GM19372 (cell line): ENCODE data around the gene FRMD4A.

Experiments
- ATAC-seq: cut with Tn5 transposase; IDR thresholded peaks from one replicate; pipeline ENCODE4 v1.9.1; 2021; ENCODE audit warnings: mild to moderate bottlenecking, low read depth, moderate library complexity; ENCODE audit not compliant: unreplicated experiment

The FRMD4A gene

DNA sequence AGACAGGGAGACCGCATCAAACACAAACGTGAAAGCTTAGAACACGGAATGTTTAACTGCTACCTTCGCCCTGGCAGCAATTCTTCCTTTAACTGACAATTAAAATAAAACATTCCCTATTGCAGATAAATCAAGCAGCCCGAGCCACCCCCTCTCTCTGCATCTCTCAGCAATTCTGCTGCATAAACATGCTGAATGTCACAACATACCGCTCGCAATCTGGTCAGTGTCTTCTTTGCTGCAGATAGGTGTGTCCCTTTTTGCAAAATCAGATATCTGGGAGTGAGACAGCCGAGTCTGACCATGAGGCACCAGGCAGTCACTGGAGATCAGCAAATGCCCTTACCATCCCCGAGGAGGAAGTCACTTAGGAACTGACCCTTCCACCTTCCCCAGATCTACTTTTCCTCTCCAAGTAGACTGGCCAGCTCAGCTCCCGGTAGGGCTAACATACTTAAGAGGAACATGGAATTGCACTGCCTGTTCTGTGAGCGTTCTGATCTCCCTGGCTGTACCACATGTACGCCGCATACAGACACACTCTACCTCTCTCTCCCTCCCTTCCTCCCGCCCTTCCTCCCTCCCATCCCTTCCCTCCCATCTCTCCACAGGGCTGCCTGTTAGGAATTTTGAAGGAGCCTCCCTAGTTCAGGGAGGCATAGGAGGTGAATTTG is at the start of gene FRMD4A:
FRMD4A (minus strand) TSS at position 537 of the 674 bp plus-strand sequence.
- no peak for ATAC-seq

DNA sequence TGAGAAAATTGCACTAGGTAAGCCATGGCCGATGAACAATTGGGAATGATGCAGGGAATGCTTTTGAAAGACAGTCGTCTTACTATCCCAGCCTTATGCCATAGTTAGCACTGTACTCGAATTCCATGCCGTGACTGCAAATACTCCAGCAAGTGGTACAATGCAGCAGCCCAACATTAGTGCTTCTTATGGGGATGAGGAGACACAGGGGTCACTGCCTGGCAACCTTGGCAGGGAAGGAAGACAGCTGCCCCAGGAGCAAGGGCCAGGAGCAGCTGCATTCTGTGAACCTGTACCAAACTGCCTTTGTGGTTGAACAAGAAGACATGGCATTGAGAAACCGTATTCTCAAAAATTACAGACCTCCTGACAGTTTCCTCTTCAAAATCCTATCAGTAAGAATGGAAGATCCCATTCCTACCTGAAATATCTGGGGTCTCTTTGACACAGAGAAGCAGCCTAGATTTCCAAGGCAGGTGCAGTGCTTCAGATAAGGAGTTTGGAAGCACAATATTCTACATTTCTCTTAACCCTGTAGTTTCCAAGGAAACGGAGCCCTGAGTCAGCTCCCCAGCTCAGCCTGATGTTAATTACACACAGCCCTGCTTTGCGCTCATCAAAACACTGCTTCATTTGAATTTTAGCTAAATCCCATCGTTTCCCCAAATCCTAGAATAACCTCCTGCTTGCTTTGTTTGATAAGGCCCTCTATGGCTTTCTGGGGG is 49.0 kb upstream of the FRMD4A start:
- ATAC-seq = no peak

DNA sequence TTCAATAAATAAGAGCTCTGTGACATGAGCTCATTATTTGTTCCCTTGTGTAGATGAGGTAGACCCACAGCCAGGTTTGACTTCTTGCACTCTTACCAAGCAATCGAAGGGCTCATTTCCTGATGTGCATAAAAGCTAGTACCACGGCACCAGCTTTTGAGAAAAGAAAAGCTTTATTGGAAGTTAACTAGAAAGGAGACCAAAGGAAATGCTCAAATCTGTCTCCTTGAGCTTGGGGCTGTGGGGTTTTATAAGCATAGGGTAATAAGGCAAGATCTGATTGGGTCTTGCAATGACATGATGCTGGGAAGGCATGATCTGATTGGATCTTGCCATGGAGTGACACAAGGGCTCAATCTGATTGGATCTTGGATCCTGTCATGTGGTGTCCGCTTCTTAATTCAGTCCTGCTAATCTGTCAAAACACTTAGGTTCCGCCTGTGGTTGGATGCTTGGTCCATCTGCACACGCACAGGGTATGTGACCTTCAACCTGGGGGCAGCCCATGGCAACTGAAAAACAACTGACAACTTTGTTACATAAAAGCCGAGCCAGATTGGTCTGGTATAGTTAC is 47.8 kb upstream of the FRMD4A start:
- no peak for ATAC-seq

DNA sequence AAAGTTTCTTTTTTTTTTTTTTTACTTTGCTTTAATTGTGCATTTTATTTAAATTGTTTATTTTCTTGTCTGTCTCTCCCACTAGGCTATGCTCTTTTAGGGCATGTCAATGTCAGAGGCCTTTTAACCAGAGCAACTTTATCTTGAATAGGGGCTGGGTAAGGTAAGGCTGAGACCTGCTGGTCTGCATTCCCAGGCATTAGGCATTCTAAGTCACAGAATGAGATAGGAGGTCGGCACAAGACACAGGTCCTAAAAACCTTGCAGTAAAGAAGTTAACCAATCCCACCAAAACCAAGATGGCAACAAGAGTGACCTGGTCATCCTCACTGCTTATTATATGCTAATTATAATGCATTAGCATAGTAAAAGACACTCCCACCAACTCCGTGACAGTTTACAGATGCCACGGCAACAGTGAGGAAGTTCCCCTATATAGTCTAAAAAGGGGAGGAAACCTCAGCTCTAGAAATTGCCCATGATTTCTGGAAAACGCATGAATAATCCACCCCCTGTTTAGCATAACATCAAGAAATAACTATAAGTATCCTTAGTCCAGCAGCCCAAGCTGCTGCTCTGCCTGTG is 47.0 kb upstream of the FRMD4A start:
- ATAC-seq = no peak

DNA sequence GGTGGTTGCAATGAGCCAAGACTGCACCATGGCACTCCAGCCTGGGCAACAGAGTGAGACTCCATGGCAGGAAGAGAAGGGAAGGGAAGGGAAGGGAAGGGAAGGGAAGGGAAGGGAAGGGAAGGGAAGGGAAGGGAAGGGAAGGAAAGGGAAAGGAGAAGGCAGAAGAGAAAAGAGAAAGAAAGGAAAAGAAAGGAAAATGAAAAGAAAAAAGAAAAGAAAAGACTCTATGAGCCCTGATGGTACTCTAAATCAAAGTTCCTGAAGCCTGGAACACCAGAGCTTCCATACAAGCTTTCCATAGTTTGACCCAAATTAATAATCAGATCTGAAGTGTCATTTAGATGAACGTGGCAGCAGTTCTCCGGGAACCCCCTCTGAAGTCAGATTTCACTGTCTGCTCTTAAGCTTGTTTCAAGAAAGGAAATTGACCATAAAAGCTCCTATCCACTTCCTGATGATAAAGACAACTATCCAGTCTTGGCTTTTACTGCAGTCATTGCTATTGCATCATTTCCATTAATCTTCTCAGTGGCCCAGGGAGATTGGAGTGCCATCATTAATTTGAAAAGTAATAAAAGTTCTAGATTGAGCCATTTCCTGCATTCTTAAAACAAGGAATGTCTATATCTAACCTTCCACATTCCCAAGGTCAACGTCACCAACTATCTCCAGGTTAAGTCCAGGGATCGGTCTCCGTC is 44.2 kb upstream of the FRMD4A start:
- no peak for ATAC-seq

DNA sequence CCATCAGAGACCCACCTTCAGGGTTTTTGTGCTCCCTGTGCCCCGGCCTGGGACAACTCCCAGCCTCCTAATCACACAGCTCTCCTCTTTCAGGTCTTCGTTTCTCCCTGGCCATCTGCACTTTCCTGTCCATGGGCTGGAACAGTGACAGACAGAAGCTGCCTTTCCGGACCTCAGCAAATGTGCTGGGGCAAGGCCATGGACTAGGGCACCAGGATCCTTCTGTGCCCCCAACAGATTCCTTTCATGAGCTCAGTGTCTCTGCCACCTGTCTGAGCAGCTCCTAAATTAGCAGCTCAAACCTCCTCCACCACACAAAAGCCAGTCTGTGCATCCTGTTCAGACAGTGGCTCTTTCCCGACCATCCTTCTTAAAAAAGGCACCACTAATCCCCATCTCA is 41.9 kb upstream of the FRMD4A start:
- ATAC-seq = no peak

DNA sequence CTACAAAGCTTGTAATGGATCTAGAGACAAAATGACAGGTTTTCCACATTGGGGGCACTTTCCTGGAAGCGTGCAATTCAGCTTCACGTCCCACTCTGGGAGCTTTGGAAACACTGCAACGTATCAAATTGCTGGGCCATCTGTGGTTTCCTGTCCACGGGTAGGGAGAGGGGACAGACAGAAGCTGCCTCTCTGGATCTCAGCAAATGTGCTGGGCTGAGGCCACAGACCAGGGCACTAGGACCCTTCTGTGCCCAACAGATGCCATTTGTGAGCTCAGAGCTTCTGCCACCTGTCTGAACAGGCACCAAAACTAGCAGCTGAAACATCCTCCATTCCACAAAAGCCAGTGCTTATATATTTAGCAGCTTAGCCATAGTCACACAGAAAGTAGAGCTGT is 40.9 kb upstream of the FRMD4A start:
- no peak for ATAC-seq

DNA sequence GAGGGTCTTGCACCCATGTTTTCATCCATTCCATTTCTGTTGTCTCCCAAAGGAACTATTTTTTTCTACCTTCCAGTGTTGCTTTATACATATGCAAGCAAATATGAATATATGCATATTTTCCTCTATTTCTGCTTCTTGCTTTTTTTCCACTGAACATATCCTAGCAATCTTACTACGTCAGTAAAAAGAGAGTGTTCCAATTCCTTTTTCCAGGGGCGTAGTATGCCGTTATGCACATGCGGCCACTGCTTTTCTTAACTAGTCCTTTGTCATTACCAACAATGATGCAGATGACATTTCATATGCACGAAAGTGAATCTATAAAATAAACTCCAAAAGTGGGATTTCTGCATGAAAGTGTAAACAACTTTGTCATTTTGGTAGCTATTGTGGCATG is 40.2 kb upstream of the FRMD4A start:
- no peak for ATAC-seq

DNA sequence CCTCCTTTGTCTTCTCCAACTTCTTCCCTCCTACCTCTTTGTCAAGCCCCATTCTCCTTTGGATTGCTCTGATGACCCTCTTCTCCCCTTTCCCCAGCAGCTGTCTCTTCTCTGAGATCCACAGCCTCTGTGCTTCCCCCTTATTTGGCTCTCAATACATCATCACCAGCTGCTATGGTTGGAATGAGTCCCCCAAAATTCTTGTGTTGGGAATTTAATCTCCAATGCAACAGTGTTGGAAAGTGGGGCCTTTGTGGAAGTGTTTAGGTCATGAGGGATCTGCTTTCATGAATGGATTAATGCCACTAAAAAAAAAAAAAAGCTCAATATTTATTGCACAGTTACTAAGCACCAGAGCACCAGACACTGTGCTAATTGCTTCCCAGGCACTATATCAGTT is 39.2 kb upstream of the FRMD4A start:
- no peak for ATAC-seq

DNA sequence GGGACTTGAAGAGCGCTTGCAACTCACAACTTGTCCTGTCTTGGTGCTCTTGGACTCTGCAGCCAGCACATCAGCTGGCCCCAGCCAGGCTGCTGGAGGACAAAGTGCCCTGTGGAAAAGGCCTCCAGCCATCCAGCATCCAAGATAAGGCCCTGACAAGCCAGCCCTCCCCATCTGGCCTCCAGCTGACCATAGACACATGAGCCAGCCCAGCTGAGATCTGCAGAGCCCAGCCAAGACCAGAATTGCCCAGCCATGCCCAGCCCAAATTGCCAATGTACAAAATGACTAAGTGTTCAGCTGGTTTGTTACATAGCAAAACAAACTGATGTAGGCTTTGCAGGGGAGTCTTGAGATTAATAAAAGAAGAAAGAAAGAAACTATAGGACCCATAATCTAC is 36.0 kb upstream of the FRMD4A start:
- ATAC-seq = no peak

DNA sequence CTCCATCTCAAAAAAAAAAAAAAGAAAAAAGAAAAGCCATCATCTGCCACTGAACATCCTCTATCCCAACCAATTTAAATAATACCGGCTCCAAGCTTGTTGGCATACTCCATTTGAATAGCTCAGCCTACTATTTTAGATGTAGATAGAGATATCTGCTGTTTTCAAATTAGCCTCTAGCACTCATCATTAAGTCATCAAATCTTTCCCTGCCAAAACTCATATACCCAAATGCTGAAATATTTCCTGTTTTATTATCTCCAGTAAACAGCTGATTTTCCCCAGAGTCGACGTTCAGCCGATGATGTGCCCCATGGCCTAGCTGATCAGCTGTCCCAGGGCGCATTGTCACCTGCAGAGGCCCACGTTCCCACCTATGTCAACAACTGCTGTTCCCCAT is 34.5 kb upstream of the FRMD4A start:
- ATAC-seq = no peak

DNA sequence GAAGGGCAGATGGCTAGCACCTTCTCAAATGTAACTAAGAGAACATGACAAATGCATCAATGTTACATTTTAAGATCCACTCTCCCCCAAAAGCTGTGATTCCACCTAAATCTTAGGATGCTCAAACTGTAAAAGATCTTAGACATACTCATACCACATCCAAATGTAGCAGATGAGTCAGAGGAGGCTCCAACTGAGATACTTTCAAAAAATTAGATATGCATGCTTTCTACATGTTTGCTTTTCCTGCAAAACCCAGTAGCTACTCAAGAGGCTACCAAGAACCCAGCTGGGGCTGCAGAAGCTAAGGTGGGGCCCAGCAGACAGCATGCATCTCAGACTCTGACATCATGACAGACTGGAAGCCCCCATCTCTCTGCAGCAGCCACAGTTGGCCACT is 31.4 kb upstream of the FRMD4A start:
- ATAC-seq = no peak

DNA sequence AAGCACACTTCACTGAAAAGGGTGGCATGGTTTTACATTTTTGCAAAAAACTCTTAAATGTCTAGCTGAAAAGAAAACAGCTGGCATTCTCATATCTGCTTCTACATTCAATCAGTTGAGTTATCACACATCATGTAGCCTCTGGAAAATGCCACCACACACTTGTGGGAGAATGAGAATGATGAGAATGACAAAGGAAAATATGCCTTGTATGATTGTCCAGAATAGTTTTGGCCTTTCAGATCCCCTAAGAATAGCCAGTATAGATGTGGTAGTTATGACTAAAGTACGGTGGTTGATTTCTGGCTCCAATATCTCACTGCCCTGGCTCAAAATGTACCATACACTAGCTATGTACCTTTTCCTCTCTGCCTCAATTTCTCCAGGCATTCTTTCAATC is 30.2 kb upstream of the FRMD4A start:
- no peak for ATAC-seq

DNA sequence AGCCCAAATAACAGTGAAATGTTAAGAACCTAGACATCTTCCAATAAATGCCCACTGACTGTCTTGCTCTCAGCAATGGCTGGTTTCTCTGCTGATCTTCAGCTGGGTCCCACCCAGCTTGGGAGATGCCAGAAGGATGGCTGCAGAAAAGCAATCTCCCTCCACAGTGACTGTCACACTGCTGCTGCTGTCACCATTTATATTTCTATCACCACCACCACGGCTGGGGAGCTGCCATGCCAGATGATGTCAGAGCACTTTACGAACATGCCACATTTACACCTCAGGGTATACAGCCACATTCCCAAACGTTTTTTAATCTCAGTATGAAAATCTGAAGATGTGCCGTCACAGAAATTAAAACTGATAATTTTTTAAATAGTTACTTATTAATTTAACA is 29.8 kb upstream of the FRMD4A start:
- no peak for ATAC-seq

DNA sequence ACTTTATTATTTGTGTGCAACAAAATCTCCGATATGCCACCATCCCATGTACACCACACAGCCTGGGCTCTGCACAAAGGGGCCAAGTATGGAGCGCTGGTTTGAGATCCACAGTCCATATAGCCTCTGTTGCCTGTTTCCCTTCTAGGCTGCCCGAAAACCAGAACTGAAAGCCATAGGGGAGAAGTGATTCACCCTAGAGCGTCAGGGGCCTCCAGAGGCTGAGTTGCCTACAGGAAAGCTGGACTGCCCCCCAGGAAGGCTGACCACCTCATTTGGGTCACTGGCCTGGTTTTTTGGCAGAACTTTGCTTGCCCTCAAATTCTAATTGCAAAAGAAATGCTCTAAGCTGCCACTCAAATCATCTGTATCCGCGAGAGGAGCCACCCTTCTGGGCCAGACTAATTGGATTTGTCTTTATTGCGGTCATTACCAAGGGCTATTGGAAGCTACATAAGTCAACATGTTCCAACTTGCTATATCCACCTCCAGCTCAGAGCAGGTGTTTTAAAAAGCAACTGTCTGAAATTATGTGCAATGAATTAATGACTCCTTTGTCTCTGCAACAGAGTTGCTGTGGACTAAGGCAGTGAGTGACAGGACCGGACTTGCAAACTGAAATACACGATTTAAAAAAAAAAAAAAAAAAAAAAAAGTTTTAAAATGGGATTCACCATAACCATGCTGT is 28.3 kb upstream of the FRMD4A start:
- no peak for ATAC-seq

DNA sequence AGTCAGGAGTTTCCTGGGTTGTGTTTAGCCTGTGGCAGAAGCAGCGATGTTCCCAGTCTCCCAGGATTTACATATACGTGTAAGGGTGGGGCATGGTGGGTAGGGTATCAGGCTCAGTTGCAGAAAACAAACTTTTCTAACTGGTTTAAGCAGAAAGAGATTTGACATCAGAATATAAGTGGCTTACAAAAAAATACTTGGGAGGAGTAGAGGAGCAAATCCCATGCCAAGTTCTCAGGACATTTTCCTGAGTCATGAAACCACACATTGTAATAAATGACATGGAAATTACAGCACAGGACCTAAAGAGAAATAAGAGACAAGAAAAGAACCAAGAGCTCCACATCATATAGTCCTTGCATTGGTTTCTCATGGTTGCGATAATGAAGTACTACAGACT is 26.2 kb upstream of the FRMD4A start:
- no peak for ATAC-seq

DNA sequence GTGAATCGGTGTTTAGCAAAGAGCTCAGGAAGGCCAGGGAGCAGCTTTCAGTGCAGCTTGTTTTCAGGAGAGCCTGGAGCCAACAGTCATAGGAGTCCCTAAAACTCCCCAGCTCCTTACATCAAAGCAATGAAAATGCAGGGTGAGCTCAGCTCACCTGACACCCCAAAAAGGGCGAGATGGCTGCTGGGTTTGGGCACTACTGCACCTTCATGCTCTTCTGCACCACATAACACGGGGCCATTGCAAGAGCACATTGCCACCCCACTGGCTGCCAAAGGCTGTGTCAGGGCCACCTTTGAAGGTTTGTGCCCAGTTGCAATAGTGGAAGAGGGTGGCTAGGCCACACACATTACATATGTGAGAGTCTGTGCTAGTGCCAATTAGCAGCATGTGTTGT is 25.0 kb upstream of the FRMD4A start:
- no peak for ATAC-seq

DNA sequence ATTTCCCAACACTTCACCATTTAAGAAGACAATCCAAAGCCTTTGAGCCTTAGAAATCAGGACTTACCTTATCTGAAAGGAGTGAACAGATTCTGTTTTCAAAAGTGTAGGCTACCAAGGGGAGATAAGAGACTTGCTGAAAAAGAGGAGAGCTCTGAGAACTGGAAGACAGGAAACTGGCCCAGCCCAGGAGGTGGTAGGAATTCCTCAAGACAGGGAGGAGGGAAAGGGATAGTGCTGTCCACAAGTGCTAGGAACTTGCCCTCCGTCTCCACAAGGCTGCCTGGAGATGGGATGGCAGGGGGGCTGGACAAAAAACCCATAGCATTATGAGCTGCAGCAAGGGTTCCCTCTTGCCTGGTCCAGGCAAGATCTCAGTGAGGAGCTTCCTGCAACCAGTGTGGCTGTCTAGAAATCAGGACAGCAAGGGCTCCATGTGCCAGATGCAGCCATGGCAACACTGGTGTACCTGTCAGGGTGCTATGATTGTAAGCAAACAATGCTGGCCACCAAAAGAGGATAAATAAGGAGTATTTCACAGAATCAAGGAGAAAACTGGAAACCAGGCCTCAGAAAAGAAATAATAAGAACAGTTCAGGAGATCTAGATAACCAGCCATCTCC is 22.7 kb upstream of the FRMD4A start:
- no peak for ATAC-seq

DNA sequence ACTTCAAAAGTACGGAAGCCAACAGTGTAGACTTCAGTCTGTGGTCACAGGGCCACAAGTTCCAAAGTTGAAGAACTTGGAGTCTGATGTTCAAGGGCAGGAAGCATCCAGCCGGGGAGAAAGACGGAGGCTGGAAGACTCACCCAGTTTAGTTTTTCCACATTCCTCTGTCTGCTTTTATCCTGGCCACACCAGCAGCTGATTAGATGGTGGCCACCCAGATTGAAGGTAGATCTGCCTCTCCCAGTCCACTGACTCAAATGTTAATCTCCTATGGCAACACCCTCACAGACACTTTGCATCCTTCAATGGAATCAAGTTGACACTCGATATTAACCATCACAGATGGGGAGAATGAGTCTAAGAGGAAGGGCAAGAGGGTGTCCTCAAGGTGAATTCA is 19.3 kb upstream of the FRMD4A start:
- ATAC-seq = no peak

DNA sequence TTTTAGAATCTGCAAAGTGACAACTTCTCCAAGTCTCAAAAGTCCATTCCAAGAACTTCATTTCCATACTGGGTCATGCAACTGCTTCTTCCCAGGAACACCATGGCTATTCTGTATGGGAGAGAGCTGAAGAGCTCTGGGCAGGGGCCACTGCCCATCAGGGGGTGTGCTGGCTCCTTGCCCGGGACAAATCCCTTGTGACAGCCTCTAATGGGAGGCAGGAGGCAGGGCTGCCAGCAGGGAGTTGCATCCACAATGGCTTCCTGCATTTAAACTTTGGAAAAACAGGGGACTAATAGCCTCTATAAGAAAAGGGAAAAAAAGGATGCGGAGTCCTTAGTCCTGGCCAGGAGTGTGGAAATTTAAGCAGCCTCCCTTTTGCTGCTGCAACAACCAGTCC is 18.4 kb upstream of the FRMD4A start:
- ATAC-seq = no peak
